ENCODE data around the gene FANCC.
"Not testable (repeated sequence)": the region's sequence is repeated elsewhere in the genome, so short reads cannot be mapped to it uniquely, and the experiment has no call there.

FANCC gene

GRCh38 chr9:95277509-95277908, 40.0 kb downstream of the FANCC start:
- no peak for DNase-seq

- DNase-seq, result no peak
Observed at GRCh38 chr9:95276395-95276954, 41.0 kb downstream of the FANCC start.

GRCh38 chr9:95274160-95274559, 43.3 kb downstream of the FANCC start:
- not testable (repeated sequence) for DNase-seq

- peak in 1 of 2 donors; percentile 1 for DNase-seq
Observed at GRCh38 chr9:95273369-95274022, 44.0 kb downstream of the FANCC start.

GRCh38 chr9:95272830-95273229, 44.7 kb downstream of the FANCC start:
- no peak for DNase-seq

GRCh38 chr9:95270790-95271189, 46.7 kb downstream of the FANCC start:
- DNase-seq, result no peak

GRCh38 chr9:95269803-95270773, 47.4 kb downstream of the FANCC start:
- not testable (repeated sequence) for DNase-seq

GRCh38 chr9:95268681-95269080, 48.8 kb downstream of the FANCC start:
- no peak for DNase-seq

- DNase-seq, result no peak
Observed at GRCh38 chr9:95266649-95267048, 50.9 kb downstream of the FANCC start.

GRCh38 chr9:95265960-95266359, 51.5 kb downstream of the FANCC start:
- no peak for DNase-seq

GRCh38 chr9:95264954-95265615, 52.4 kb downstream of the FANCC start:
- DNase-seq, result no peak

- DNase-seq, result no peak
Observed at GRCh38 chr9:95261890-95262289, 55.6 kb downstream of the FANCC start.

- no peak for DNase-seq
Observed at GRCh38 chr9:95250462-95251221, 66.9 kb downstream of the FANCC start.

GRCh38 chr9:95249986-95250385, 67.5 kb downstream of the FANCC start:
- DNase-seq, result no peak

GRCh38 chr9:95246547-95246946, 71.0 kb downstream of the FANCC start:
- no peak for DNase-seq

- no peak for DNase-seq
Observed at GRCh38 chr9:95242613-95243012, 74.9 kb downstream of the FANCC start.

GRCh38 chr9:95239071-95239470, 78.4 kb downstream of the FANCC start:
- no peak for DNase-seq

- no peak for DNase-seq
Observed at GRCh38 chr9:95237336-95237735, 80.2 kb downstream of the FANCC start.

GRCh38 chr9:95230046-95230445, 87.5 kb downstream of the FANCC start:
- no peak for DNase-seq

- no peak for DNase-seq
Observed at GRCh38 chr9:95229230-95229915, 88.1 kb downstream of the FANCC start.

GRCh38 chr9:95226921-95227320, 90.6 kb downstream of the FANCC start:
- no peak for DNase-seq

GRCh38 chr9:95225726-95226106, 91.8 kb downstream of the FANCC start:
- DNase-seq, result no peak
